ENCODE data around the gene KRIT1. TPM values are rescaled to one million over a fixed set of nuclear protein-coding genes. Genes with fewer than 3 reads are reported as not detected.
"Not testable (repeated sequence)": the region's sequence is repeated elsewhere in the genome, so short reads cannot be mapped to it uniquely, and the experiment has no call there.

Gene KRIT1
- 29.0 TPM for total RNA-seq
- long read RNA-seq, partial matches to known transcripts, result 10 of 25 reads
- long read RNA-seq, other reads (novel, unspliced or antisense), result 14 of 25 reads

DNA sequence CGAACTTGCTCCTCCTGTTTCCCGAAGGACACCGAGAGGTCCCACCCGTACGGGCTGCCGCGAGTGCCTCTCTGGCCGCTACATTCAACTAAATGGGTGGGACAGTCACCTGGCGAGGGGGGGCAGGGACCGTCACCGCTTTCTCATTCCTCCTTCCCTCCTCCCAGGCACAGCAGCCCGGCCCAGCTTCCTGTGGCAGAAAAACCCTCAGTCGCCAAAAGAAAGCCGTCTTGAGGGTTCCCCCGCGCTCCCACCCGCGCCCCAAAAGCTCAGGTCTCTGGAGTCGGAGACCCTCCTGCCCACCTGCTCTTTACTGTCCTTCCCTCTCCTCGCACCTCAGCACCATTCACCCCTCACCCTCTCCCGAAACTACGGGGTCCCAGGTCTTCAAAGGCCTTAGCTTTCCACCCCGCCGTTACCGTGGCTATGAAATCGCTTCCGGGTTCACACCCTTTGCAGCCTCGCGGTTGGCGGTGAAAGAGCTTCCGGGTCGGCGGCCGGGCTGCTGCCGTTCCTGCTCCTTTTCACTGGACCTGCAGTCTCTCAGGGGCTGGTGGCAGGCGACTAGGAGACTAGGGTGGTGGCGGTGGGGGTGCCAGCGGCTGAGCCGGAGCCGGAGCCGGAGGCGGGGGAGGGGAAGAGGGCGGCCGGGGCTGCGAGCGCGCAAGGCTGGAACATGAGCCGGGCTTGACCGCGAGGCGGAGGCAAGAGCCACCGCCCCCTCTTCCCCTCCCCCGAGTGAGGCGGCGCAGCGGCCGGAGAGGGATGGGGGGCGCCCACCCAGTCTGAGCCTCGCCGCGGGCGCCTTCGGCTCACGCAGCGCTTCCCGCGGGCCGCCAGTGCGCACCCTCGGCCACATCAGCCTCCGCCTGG is at the start of gene KRIT1, which contains the start of gene ANKIB1:
Gene KRIT1, minus strand, starts transcription at position 428 of the 873 bp plus-strand sequence. CDS start 3,779 bp downstream, outside the sequence.
Gene ANKIB1, plus strand, starts transcription at position 488 of the 873 bp plus-strand sequence. CDS start 49,005 bp downstream, outside the sequence.
- peak; percentile 95 for DNase-seq (ENCODE audit: low spot score)

DNA sequence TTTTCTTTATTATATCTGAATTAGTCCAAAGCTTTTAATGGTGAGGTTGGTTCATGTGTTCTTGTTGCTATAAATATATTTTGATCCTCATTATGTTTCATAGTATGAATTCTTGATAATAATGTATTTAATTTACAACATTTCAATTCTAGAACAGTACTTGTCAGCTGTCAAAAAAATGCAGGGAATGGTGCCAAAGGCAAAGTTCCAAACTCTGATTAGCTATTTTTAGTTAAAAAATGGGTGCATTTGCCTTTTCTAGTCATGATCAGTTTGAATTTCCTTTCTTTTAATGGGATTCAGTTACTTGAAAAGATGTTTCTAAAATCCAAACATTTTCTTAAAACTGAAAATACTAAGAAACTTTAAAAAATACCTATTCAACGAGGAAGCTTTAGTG is 49.7 kb upstream of the KRIT1 start:
- DNase-seq (ENCODE audit: low spot score), result no peak

DNA sequence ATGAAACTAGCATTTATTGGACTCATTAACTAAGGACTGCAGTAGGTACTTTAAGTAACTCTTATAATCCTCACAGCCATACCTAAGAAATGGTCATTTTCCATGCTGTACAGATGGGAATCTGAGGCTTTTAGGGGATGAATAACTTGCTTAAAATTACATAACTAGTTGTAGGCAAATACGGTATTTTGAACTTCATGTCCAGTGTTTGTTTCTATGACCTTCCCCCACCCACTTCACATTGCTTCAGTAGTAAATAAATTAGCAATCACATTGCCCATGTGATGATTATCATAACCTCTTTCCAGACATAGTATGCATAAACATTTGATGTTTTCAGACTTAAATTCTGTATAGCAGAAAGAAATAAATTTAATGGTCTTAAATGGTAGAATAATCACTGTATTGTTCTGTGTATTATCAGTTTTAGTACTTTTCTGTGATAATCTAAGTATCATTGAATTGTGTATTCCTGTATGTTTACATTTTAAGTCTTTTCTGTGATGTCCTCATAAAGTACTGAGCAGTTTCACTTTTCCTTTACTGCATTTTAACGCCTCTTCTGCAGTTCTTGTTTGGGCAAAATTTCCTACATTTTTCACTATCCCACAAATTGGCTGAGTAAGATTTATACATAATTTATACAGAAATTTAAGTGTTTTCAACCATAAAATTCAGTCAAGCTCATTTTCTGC is 48.3 kb upstream of the KRIT1 start:
- DNase-seq (ENCODE audit: low spot score), result no peak

DNA sequence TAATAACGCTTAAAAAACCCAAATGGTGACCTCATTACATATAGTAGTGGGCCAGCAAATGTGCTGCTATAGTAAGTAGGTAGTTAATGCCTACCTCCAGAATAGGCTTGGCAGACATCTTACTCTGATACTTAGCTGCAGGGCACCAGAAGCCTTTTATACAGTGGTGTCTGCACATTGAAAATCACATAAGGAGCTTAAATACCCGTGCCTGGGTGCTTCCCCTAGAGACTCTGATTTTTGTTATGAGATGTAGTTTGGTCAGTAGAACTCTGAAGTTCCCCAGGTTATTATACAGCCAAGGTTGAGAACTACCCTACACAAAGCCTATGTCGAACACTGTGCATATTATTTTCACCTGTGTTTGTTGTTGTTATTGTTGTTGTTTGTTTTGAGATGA is 47.3 kb upstream of the KRIT1 start:
- no peak for DNase-seq (ENCODE audit: low spot score)

DNA sequence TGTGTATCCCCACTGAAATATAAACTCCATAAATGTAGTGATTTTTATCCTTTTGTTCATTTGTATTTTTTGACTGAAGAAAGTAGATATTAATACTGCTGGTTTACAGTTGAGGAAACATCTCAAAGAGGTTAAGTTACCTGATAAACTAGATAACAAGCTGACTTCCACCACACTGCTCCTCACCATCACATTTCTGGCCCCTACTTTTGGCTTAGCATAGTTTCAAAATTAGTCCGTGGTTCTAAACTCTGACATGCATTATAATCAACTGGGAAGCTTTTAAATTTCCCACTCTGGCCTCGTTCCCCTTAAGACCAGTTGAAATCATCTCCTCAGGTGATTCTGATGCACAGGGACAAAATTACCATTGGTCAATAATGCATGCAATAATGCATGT is 43.6 kb upstream of the KRIT1 start:
- DNase-seq (ENCODE audit: low spot score), result no peak

DNA sequence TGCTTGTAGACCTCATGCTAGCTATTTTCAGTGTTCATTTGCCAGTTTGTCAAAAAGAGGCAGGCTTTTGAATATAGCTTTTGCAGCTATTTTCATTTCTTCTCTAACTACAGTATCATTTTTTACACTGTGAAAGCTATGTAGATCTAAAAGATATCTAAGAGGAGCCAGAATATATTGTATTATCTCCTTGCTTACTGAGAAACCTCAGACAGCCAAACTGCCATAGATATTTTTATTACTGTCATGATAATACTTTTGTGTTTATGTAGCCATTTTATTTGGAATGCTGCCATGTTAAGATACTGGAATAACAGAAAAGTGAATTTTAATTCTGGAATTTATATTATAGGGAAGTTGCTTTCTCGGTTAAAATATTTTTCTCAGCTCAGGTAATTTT is 37.2 kb upstream of the KRIT1 start:
- no peak for DNase-seq (ENCODE audit: low spot score)

DNA sequence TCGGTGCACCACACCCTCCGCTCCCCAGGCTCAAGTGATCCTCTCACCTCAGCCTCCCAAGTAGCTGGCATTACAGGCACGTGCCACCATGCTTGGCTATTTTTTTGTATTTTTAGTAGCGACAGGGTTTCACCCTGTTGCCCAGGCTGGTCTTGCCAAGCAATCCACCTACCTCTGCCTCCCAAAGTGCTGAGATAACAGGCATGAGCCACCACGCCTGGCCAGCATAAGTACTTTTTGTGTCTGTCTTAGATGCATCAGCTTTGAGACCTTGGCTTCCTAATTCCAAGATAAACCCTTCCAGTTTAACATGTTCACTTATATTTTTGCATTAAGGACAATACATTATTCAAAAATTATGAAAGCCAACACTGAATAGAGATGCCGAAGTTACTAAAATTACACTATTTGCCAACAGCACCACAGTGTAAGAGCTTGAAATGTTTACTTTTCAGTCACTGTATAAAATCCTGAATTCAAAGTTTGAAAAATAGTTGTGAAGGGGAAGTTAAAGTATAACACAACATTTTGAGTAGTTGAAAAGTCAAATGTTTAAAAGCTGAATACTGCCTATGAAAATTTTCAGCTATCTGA is 36.6 kb upstream of the KRIT1 start:
- DNase-seq (ENCODE audit: low spot score), result no peak

DNA sequence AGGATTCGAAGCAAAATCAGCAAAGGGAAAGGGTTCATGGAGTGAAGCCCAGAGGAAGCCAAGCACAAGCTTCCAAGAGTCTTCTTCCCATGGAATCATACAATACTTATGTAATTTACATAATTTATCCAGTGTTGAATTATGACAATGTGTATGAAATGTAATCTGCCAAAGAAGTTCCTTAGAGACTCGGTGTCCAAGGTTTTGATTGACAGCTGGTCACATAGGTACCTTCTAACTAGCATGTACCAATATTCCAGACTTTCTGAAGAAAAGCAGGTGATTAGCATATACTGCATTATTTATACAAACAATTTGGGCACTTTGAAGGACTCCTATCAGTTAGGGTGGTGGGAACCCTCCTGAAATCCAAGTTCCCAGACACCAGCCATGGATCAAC is 35.3 kb upstream of the KRIT1 start:
- DNase-seq (ENCODE audit: low spot score), result no peak

DNA sequence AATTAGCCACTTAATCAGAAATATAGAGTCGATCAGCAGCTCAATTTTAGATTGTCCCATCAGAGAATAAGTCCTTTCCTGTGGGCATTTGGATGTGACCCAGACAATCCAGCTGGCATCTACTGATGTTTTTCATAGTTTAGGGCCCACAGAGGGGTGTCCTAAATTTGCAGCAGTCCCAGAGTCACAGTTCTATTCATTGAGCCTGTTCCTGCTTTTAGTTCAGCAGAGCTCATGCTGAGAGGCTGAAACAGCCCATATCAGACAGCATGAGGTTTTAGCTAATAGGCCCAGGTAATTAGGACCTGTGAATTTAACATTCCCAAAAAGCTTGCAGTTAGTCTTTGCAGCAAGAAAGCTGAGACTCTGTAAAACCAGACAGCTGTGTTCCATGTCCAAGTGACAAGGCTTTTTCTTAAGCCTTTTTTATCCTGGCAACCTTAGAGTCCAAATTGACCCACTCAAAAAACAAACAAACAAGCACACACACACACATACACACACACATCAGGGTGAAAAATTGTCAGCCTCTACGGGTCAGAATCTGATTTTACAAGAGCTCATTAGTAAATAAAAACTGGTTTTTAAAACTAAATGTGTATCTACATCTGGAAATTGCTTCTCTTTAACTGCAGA is 33.8 kb upstream of the KRIT1 start:
- no peak for DNase-seq (ENCODE audit: low spot score)

DNA sequence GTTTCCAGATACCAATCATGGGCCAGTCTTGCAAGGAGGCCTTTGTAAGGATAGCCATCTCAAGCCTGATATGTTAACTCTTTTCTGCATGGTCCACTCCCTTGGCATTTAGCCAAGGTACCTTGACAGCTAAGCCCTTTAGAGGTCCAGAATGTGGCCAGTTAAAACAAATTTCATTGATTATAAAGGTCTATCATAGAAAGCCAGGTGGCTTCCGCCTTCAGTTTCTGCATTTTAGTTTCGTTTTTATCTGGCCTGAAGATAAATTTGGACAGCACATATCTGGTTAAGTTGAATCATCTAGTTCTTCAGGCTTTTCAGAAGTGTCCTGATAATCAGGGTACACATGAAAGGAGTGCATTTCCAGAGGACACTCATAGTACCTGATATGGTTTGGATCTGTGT is 30.7 kb upstream of the KRIT1 start:
- no peak for DNase-seq (ENCODE audit: low spot score)

DNA sequence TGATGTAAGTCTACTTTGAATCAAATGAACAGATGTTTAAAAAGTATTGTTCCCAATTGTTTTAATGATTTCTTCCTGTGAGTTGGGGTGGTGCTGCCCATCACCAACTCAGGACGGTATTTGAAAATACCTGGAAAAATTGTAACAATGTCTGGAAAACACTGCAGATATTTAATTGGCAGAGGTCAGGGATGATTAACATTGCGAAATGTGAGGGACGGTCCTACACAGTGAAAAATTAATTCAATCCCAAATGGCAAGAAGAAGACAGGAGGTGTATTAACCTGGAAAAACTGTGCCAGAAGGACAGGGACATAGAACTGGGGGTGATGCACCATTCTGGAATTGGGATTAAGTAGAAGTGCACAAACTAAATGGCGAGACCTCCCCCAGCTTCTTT is 29.6 kb upstream of the KRIT1 start:
- no peak for DNase-seq (ENCODE audit: low spot score)

DNA sequence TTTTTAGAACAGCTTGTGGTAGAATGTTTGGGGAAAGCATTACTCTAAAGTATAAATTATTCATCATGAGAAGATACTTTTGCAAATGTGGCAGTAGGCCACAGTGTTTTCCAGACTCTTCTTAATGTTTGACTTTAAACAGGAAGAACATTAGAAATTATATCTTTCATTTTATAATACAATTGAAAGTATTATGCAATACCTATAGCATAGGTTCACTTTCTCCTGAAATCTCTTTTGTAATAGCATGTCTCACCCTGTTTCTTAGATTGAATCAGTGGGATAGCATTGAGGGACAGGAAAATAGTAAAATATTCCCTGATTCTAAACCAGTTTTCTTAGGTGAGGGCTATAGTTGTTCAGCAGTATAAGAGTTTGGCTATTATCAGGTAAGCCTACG is 23.2 kb upstream of the KRIT1 start:
- no peak for DNase-seq (ENCODE audit: low spot score)

DNA sequence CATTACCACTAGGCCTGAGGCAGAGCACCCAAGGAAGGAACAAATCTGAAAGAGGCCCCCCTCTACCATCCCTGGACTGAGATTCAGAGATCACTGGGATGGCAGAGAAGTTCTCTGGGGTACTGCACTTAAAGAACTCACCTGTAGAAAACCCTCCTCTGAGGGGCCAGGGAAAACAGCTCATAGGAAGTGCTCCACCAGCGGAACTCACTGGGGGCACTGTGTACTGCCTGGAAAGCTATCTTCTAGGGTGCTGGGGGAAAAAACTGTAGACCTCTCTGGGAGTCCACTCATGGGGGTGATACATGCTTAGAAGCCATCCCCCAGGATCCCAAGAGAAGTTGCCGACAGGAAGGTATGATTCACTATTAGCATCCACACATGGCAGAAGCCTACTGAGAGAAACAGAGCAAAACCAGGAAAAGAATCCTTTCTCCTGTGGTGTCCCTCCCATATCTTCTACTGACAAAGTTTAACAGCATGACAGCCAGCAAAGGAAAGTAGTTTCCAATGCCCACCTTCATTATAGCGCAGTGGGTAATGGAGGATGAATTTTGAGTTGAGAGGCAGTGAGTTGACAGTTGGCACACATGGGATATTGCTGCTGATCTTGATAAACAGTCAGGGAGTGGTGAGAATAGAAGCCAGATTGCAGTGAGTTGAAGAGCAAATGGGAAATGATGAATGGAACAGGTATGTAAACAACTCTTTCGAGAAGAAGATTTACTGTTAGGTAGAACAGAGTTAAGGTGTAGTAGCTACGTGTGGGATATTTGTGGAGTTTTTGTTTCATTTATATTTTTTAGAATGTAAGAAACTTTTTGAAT is 20.9 kb upstream of the KRIT1 start:
- no peak for DNase-seq (ENCODE audit: low spot score)

DNA sequence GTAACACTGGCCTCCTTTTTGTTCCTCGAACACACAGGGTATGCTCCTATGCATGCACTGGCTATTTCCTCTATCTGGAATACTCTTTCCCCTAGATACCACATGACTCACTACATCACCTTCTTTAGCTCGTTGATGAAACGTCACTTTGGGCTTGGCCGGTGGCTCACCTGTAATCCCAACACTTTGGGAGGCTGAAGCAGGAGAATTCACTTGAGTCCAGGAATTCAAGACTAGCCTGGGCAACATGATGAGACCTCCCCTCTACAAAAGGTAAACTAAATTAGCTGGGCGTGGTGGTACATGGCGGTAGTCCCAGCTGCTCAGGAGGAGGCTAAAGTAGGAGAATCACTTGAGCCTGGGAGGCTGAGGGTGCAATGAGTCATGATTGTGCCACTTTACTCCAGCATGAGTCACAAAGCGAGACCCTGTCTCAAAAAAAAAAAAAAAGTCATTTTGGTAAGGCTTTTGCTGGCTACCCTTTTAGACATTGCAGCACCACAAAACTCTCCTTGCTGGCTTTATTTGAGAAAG is 14.6 kb upstream of the KRIT1 start:
- DNase-seq (ENCODE audit: low spot score), result no peak

DNA sequence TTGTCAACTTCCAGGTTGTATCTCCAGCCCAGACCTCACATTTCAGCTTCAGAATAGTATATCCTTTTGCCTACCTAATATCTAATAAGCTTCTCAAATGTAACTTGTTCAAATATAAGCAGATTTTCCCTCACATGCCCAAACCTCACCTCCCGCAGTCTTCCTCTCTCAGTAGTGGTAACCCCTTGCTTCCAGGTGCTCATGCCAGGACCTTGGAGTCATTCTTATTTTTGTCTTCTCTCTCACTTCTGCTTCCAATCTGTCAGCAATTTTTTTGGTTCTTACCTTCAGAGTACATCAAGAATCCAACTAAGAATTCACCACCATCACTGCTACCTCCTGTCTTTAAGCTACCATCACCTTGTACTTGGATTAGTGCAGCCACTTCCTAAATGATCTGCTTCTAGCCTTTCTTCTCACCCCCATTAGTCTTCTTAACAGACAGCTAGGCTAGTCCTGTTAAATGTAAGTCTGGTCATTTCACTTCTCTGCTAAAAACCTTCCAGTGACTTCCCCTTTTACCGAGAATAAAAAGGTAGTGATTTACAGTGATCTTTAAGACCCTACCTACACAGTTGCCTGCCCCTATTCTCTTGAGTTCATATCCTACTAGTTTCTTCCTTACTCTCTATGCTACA is 14.0 kb upstream of the KRIT1 start:
- DNase-seq (ENCODE audit: low spot score), result no peak

DNA sequence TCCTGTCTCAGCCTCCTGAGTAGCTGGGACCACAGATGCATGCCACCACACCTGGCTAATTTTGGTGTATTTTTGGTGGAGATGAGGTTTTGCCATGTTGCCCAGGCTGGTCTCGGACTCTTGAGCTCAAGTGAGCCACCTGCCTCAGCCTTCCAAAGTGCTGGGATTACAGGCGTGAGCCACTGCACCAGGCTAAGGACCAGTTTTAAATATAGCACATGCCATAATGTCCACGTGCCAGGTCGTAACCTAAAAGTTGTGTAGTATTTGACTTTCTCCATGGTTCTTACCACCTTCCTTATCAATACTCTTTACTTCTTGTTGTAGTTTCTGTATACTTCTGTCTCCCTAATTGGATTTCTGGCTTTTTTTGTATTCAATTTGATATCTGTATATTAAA is 13.3 kb upstream of the KRIT1 start:
- no peak for DNase-seq (ENCODE audit: low spot score)

DNA sequence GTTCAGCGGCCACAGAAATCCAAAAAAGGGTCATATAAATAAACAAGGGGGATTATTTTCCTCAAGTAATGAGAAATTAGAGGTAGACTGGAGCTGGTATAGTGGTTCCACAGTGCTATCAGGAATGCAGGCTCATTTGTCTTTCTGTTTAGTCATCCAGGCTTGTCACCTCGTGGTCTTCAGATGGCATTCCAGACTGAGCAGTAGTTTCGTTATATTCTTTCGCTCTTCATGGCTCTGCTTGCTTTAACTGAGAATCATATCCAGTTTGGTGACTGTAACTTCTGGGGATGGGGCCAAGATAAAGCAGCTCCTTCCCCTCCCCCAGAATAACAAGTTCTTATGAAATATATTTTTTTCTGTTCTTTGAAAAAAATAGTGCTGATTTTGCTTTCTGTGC is 9.6 kb upstream of the KRIT1 start:
- DNase-seq (ENCODE audit: low spot score), result no peak

DNA sequence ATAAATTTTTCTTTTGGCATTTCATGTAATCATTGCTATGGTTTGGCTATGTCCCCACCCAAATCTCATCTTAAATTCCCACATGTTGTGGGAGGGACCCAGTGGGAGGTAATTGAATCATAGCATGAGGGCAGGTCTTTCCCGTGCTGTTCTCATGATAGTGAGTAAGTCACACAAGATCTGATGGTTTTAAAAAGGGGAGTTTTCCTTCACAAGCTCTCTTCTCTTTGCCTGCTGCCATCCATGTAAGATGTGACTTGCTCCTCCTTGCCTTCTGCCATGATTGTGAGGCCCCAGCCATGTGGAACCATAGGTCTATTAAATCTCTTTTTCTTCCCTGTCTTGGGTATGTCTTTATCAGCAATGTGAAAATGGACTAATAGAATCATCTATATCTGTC is 9.1 kb upstream of the KRIT1 start:
- not testable (repeated sequence) for DNase-seq (ENCODE audit: low spot score)

DNA sequence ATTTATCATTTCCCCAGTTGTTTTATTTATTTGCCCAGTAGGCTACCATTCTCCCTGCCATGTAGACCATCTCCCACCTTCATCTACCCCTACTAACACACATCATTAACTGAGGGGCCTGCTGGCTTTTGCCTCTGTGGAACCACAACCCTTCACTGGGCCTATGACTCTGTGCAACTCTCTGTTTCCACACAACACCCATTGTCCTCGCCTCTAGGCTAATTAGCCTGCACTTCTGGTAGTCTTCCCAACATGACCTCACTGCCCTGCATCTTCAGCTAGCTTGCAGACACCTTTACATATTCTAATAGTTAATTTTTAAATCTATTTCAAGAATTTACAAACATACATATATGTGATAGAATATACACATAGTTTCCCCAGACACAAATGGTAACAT is 7.5 kb upstream of the KRIT1 start:
- no peak for DNase-seq (ENCODE audit: low spot score)

DNA sequence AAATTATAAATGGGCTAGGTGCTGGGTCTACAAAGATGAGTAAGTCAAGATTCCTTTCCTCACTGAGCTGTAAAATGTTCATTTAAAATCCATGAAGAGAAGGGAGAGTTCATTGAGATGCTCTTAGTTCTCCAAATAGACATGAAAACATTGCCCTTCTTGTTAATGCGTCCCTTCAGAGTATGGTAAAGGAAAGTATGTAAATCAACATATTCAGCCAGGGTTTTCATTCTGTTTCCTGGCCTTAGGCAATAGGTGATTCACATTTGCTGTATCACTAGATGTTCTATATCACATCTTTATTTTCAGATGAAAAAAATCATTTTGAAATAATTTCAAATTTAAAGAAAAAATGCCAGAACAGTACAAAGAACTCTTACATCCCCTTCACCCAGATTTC is 5.5 kb upstream of the KRIT1 start:
- DNase-seq (ENCODE audit: low spot score), result no peak

Measured in mesenteric fat pad (tissue), 1 donor.